Activated effector memory CD4-positive, alpha-beta T cell treated with anti-CD3 and anti-CD28 coated beads, Interleukin-2, amount 50 U/mL, for 16 hours (primary cell): ENCODE data around the gene OR2K2.
"Not testable (repeated sequence)": the region's sequence is repeated elsewhere in the genome, so short reads cannot be mapped to it uniquely, and the experiment has no call there.

Experiments used
- DNase-seq: peaks from one replicate; pipeline ENCODE4 v3.0.0-alpha.2; 2020

Gene OR2K2

DNA sequence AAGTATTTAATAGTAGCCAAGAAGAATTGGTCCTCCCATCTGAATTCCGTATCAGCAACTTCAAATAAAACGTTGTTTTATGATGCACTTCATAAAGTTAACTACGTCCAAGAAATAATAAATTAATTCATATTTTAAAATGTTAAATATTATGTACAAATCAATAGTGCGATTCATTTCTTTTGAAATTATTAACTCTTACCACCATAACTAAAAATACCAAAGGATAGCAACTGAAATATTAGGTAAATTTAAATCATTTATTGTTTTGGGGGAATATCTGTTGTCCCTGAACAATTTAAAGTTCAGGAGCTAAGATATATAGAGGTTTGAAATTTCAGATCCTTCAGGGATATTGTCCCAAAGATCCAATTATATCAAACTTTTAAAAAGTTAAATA is at the start of gene OR2K2:
Gene OR2K2, minus strand, starts transcription at position 101 of the 400 bp plus-strand sequence. CDS start 1,791 bp downstream, outside the sequence.
- DNase-seq: no peak

DNA sequence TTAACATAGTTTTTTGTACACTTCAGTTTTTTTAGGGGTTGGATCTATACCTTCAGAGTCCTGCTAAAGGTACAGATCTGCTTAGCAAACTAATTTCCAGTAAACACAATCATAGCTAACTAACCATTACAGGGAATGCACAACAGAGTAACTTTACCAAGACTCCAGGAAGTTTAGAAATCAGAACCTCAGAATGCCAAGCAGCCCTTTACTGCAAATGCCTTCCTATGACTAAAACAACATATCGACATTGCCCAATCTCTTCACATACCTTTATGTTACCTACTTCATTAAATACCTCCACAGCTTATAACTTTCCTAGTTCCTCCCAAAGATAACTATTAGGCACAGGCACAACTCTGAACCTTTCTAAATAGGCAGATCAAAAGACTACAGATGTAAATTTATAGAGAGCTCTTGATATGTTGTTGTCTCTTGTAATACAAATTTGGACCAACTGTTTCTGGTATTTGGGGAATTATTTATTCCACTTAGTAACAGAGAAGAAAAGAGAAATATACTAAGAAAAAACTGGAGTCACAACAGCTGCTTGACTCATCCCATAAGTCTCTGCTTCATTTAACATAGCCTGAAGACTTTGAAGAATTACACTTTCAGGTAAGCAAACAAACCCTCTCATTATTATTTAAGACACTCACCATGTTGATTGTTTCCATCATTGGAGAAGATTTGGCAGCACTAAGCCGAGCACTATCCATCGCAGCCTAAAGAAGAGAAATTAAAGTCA is 46.0 kb upstream of the OR2K2 start:
- DNase-seq: no peak

- no peak for DNase-seq
These were observed 45.0 kb upstream of the OR2K2 start for GRCh38 chr9:111375062-111375461.

GRCh38 chr9:111372297-111372696 is 42.3 kb upstream of the OR2K2 start:
- DNase-seq: no peak

DNA sequence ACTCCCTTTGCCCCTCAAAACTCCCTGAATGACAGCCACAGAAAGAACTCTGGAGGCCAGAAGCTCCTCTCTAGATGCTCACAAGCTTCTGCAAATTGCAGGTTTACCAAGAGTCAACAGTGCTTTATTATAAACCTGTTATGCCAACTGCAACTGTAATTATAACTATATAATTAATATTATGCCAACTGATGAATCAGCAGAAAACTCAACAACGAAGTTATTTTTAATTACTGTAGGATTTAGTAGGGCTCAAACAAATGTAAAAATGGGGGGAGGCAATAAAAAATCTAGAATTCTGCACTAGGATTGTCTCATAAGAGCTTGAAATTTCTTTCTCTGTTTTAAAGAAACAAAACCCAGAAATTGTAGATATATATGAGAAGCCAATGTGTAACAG is 37.0 kb upstream of the OR2K2 start:
- DNase-seq: no peak

DNA sequence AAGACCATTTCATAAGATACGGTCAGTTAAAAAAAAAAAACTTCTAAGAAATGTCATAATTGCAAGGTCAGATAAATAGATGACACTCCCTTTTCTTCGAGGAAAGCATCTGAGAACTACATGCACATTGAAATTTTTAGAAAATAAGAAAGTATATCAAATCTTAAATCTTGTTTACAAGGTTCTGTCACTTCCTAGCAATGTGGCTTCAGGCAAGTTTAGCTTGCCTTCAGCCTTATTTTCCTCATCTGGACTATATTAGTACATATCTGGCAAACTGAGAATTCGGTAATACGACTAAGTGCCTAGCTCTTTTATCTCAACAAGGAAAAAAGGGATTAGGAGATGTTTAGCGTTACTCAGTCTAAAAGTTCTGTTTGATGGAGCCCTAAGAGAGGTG is 32.5 kb upstream of the OR2K2 start:
- DNase-seq: no peak

- DNase-seq: no peak
These were observed 30.9 kb upstream of the OR2K2 start for GRCh38 chr9:111360881-111361280.

- DNase-seq: no peak
These were observed 26.6 kb upstream of the OR2K2 start for GRCh38 chr9:111356481-111357244.

- DNase-seq: no peak
These were observed 22.5 kb upstream of the OR2K2 start for GRCh38 chr9:111352545-111352944.

GRCh38 chr9:111350556-111350955 is 20.5 kb upstream of the OR2K2 start:
- DNase-seq: no peak

DNA sequence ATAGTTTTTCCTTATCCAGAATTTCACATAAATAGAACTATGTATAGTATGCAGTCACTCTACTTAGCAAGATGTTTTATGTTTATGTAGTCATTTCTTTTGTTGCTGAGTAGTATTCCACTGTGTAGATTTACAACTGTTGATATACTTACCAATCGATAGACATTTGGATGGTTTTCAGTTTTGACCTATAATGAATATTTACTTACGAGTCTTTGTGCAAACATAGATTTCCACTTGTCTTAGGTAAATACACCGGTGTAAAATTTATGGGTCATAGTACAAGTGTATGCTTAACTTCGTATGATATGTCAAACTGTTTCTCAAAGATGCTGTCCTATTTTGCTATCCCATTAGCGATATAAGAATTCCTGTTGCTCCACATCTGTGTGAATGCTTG is 19.7 kb upstream of the OR2K2 start:
- no peak for DNase-seq

DNA sequence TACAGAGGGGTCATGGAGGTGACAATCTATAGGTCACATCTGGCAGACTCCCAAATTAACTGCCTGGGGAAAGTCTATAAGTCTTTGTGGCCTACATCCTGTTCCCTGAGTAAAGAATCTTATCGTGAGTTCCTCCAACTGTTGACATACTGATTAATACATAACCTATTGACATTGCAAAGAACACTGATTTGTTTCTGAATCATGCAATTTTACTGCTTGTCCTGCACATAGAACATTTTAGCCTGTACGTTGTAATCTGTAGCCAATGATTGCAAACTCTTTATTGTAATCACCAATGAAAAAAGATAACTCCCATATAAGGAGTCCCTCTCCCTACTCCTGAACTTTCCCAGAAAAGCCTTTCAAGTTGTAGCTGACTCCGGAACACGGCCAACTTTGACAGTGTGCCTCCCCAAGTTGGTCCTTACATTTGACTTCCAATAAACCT is 18.8 kb upstream of the OR2K2 start:
- no peak for DNase-seq

DNA sequence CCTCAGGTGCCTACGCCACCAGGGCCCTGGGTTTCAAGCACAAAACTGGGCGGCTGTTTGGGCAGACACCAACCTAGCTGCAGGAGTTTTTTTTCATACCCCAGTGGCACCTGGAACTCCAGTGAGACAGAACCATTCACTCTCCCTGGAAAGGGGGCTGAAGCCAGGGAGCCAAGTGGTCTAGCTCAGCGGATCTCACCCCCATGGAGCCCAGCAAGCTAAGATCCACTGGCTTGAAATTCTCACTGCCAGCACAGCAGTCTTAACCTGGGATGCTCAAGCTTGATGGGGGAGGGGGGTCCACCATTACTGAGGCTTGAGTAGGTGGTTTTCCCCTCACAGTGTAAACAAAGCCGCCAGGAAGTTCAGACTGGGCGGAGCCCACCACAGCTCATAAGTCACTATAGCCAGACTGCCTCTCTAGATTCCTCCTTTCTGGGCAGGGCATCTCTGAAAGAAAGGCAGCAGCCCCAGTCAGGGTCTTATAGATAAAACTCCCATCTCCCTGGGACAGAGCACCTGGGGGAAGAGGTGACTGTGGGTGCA is 4.4 kb upstream of the OR2K2 start:
- not testable (repeated sequence) for DNase-seq

- no peak for DNase-seq
These were observed 9.4 kb downstream of the OR2K2 start for GRCh38 chr9:111320631-111321030.

DNA sequence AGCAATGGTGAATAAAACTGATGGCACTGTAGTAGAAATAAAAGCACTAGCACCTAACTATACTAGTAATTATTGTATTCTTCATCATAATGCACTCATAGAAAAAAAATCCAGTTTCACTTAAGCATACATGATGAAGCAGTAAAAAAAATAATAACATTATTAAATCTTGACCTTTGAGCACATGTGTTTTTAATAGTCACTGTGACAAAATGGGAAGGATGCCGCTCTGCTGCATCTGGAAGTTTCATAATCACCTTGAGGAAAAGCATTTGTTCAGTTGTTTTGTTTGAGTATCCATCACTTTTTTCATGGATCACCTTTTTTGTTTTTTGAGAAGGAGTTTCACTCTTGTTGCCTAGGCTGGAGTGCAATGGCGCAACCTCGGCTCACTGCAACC is 13.2 kb downstream of the OR2K2 start:
- DNase-seq: no peak

GRCh38 chr9:111305914-111306313 is 24.1 kb downstream of the OR2K2 start:
- no peak for DNase-seq

DNA sequence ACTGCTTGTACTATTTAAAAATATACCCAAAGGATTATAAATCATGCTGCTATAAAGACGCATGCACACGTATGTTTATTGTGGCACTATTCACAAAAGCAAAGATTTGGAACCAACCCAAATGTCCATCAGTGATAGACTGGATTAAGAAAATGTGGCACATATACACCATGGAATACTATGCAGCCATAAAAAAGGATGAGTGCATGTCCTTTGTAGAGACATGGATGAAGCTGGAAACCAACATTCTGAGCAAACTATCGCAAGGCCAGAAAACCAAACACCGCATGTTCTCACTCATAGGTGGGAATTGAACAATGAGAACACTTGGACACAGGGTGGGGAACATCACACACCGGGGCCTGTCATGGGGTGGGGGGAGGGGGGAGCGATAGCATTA is 26.0 kb downstream of the OR2K2 start:
- not testable (repeated sequence) for DNase-seq

GRCh38 chr9:111301195-111301594 is 28.8 kb downstream of the OR2K2 start:
- no peak for DNase-seq

DNA sequence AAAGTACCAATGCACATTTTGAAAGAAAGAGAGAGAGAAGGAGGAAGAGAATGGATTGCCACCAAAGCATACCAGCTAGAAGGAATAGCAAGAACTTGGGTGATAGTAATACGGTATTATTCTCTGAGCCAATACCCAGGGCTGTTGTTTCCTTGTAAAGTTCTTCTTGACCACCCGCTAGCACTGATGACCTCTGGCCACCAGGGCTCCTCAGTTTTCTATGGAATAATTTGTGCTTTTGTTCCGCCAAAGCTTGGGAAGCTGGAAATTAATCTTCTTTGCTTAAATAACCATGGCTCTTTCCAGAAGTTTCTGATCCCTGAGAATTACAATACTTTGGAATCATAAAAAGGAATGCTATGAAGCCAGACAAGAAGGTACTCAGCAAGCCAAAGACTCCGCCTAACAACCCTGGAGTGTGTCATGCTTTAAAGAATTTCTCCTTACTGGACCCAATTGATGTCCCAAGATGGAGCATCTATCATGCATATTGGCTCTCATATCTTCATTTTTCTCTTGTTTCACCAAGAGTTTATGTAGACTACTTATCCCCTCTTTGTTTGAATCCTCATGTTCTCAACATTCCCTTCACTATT is 29.8 kb downstream of the OR2K2 start:
- no peak for DNase-seq

GRCh38 chr9:111299599-111299966 is 30.4 kb downstream of the OR2K2 start:
- DNase-seq: not testable (repeated sequence)

- no peak for DNase-seq
These were observed 31.1 kb downstream of the OR2K2 start for GRCh38 chr9:111298731-111299598.

- DNase-seq: no peak
These were observed 31.9 kb downstream of the OR2K2 start for GRCh38 chr9:111298111-111298510.
